HCT116 (cell line): Measurements from ENCODE around the gene ENOX1. TPM values are rescaled to one million over a fixed set of nuclear protein-coding genes. Genes with fewer than 3 reads are reported as not detected.

Experiments used
- ATAC-seq: fragments of 200-7000 bp; cut with Tn5 transposase; 2 replicates; pipeline ENCODE4 v1.9.1; 2020; ENCODE audit warnings: mild to moderate bottlenecking, moderate library complexity
- BruUV-seq: library from RNA; stranded (reverse); fragments of 400-500 nt; replicated peaks from 2 replicates; lab custom pipeline; 2021; lab: Mats Ljungman, UMichigan
- CTCF ChIA-PET: fragments of 300-600 bp; sonication (Branson Sonifier 250); formaldehyde crosslinking; loops from one replicate; lab custom pipeline; 2021; ENCODE audit warnings: antibody characterized with exemption; lab: Charles Lee
- POLR2A ChIA-PET: fragments of 300-600, 350-600 bp; sonication (Branson Sonifier 250); formaldehyde crosslinking; loops from one replicate; lab custom pipeline; 2021; ENCODE audit warnings: antibody characterized with exemption; lab: Charles Lee
- RAD21 ChIA-PET, 2 experiments: fragments of 300-600 bp; sonication (Branson Sonifier 250); formaldehyde crosslinking; loops; one replicate each; lab custom pipeline; 2023; ENCODE audit warnings: low total read pairs in 2 of 2; ENCODE audit not compliant: uncharacterized antibody in 2 of 2, unreplicated experiment in 2 of 2, low non-redundant PET in 1 of 2; lab: Charles Lee
- DNase-seq: peaks from one replicate; pipeline ENCODE4 v3.0.0-alpha.2; 2010; ENCODE audit warnings: low read depth, low spot score
- H2AFZ ChIP-seq: fragments of 200-600 bp; shearing (Covaris generic), sonication (generic); 2 replicates; pipeline ENCODE4 v1.6.1; 2017; ENCODE audit warnings: low read depth, mixed run types, mixed read lengths, antibody characterized with exemption, low read length; ENCODE audit not compliant: poor library complexity, severe bottlenecking
- H3K27ac ChIP-seq: 2 replicates; pipeline ENCODE4 v1.5.1; 2012; ENCODE audit warnings: low read depth, low read length
- H3K27me3 ChIP-seq: fragments of 200-600 bp; sonication (generic); 2 replicates; pipeline ENCODE4 v1.6.1; 2016; ENCODE audit warnings: mixed run types, low read length, mixed read lengths; ENCODE audit not compliant: insufficient read depth
- H3K36me3 ChIP-seq, 2 experiments: fragments of 200-500 bp in 1 of 2; fragments of 200-600 bp in 1 of 2; sonication (Bioruptor generic) in 1 of 2; sonication (generic) in 1 of 2; 2 replicates each; pipeline versions ENCODE4 v1.5.1 to v1.6.1; 2014 to 2016; ENCODE audit warnings: low read length in 2 of 2, inconsistent platforms in 1 of 2, mixed read lengths in 1 of 2, mixed run types in 1 of 2; ENCODE audit not compliant: insufficient read depth in 2 of 2, control insufficient read depth in 1 of 2
- H3K4me1 ChIP-seq, 2 experiments: fragments of 200-600 bp in 1 of 2; sonication (generic) in 1 of 2; 2 replicates each; pipeline versions ENCODE4 v1.5.1 to v1.6.1; 2012 to 2017; ENCODE audit warnings: low read length in 2 of 2, inconsistent platforms in 1 of 2, mild to moderate bottlenecking in 1 of 2, mixed read lengths in 1 of 2, mixed run types in 1 of 2, moderate library complexity in 1 of 2; ENCODE audit not compliant: insufficient read depth in 2 of 2, control insufficient read depth in 1 of 2
- H3K4me2 ChIP-seq: fragments of 200-600 bp; sonication (generic); 2 replicates; pipeline ENCODE4 v1.6.1; 2017; ENCODE audit warnings: mixed run types, low read length, mixed read lengths
- H3K4me3 ChIP-seq, 2 experiments: fragments of 200-600 bp in 1 of 2; sonication (generic) in 1 of 2; replicated peaks in 1 of 2; 2 replicates each; pipeline ENCODE4 v1.5.1; 2011 to 2016; ENCODE audit warnings: low read length in 2 of 2, control low read depth in 1 of 2, low read depth in 1 of 2, mild to moderate bottlenecking in 1 of 2, mixed read lengths in 1 of 2, mixed run types in 1 of 2
- H3K79me2 ChIP-seq: fragments of 200-600 bp; sonication (generic); 2 replicates; pipeline ENCODE4 v1.6.1; 2017; ENCODE audit warnings: mild to moderate bottlenecking, mixed run types, low read length, moderate library complexity, mixed read lengths; ENCODE audit not compliant: insufficient read depth
- H3K9ac ChIP-seq: fragments of 200-600 bp; sonication (generic); 2 replicates; pipeline ENCODE4 v1.6.1; 2016; ENCODE audit warnings: low read length, mixed read lengths
- H3K9me2 ChIP-seq: fragments of 200-600 bp; sonication (generic), shearing (Covaris generic); 2 replicates; pipeline ENCODE4 v1.6.1; 2017; ENCODE audit warnings: mixed run types, mild to moderate bottlenecking, moderate library complexity; ENCODE audit not compliant: insufficient read depth
- H3K9me3 ChIP-seq, 2 experiments: fragments of 200-500 bp in 1 of 2; fragments of 200-600 bp in 1 of 2; sonication (Bioruptor generic) in 1 of 2; sonication (generic) in 1 of 2; 2 replicates each; pipeline ENCODE4 v1.6.1; 2014 to 2017; ENCODE audit warnings: low read length in 2 of 2, mixed read lengths in 2 of 2, inconsistent platforms in 1 of 2, low read depth in 1 of 2, mild to moderate bottlenecking in 1 of 2, mixed run types in 1 of 2, moderate library complexity in 1 of 2; ENCODE audit not compliant: control insufficient read depth in 1 of 2, insufficient read depth in 1 of 2
- H4K20me1 ChIP-seq: fragments of 200-600 bp; sonication (generic), shearing (Covaris generic); 2 replicates; pipeline ENCODE4 v1.6.1; 2017; ENCODE audit warnings: mixed run types, mild to moderate bottlenecking, moderate library complexity; ENCODE audit not compliant: insufficient read depth
- CEBPB ChIP-seq: IDR thresholded peaks from 2 replicates; pipeline ENCODE4 v1.6.1; 2012; ENCODE audit warnings: low read depth
- EGR1 ChIP-seq: IDR thresholded peaks from 2 replicates; pipeline ENCODE4 v1.6.1; 2012; ENCODE audit warnings: low read depth
- EZH2phosphoT487 ChIP-seq: fragments of 200-600 bp; IDR thresholded peaks from 2 replicates; pipeline ENCODE4 v1.6.1; 2018; ENCODE audit warnings: antibody characterized with exemption, borderline replicate concordance
- FOSL1 ChIP-seq: IDR thresholded peaks from 2 replicates; pipeline ENCODE4 v1.6.1; 2012; ENCODE audit warnings: low read depth
- POLR2A ChIP-seq: IDR thresholded peaks from 2 replicates; pipeline ENCODE4 v1.7.0; 2011; ENCODE audit warnings: borderline replicate concordance; ENCODE audit not compliant: insufficient read depth, insufficient read length; ENCODE audit errors: extremely low read depth
- RAD21 ChIP-seq: IDR thresholded peaks from 2 replicates; pipeline ENCODE4 v1.6.1; 2012; ENCODE audit warnings: low read depth, mild to moderate bottlenecking
- SP1 ChIP-seq: IDR thresholded peaks from 2 replicates; pipeline ENCODE4 v1.6.1; 2012; ENCODE audit warnings: low read depth
- TCF7L2 ChIP-seq: IDR thresholded peaks from 2 replicates; pipeline ENCODE4 v1.7.0; 2011; ENCODE audit warnings: borderline replicate concordance, inconsistent platforms; ENCODE audit not compliant: insufficient read depth, insufficient read length; ENCODE audit errors: extremely low read depth
- intact Hi-C: fragments of 100-400 bp; cut with micrococcal nuclease; formaldehyde crosslinking; loops from 2 replicates; pipeline ENCODE4 v1.10.0; 2022
- total RNA-seq: library from RNA; stranded (reverse); gene quantifications from one replicate; pipeline ENCODE4 v1.2.1, GENCODE V29; 2021; ENCODE audit not compliant: unreplicated experiment
- TF ChIP-seq, protein P1 (sequence below): IDR thresholded peaks from 2 replicates; pipeline ENCODE4 v1.6.1; 2011; ENCODE audit warnings: mild to moderate bottlenecking, low read length, moderate library complexity; ENCODE audit not compliant: insufficient replicate concordance; ENCODE audit errors: extremely low read depth
- TF ChIP-seq, protein P2 (sequence below): IDR thresholded peaks from 2 replicates; pipeline ENCODE4 v1.6.1; 2012

The ENOX1 gene
- total RNA-seq, 1 experiment from 2014 or later, result 4.5 TPM

DNA sequence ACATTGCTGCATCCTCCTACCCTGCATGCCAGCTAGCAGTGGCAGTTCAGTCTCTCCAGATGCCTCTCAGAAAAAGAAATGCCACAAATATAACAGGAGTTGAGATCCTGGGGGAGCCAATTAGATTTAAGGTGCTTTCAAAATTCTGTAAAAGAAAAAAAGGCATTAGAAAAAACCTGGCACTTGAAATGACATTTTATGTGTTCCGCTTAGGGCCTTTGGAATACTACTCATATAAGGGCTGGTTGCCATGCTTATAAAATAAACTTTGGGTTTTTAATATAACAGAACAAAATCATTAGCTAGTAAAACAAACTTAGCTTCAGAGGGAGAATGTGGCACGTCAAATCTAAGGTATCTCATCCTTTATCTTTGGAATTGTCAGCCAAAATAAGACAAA, 104.1 kb downstream of the ENOX1 start:
- ChIA-PET CTCF (no interaction called here), RAD21 (no interaction called here), POLR2A (no interaction called here)
- Histone ChIP-seq H2AFZ (no peak overlapping the region), H3K4me1 (no peaks in the 10 kb centered on the region; a peak in 1 of 4 replicates), H3K4me3 (no peak overlapping the region), H3K9me2 (no peaks in the 10 kb centered on the region), H3K27ac (no peak overlapping the region), H3K9ac (no peak overlapping the region), H3K4me2 (no peak overlapping the region), H3K27me3 (no peaks in the 10 kb centered on the region), H3K79me2 (no peaks in the 10 kb centered on the region), H4K20me1 (no peaks in the 10 kb centered on the region), H3K9me3 (no peaks in the 10 kb centered on the region), H3K36me3 (no peaks in the 10 kb centered on the region)
- intact Hi-C loops, result no loop called here
- BruUV-seq, result no TSS peak
- DNase-seq, result no peak
- ATAC-seq, result no peak
- TF ChIP-seq SP1 (no peak), FOSL1 (no peak), POLR2A (no peak), CEBPB (no peak), RAD21 (no peak), EZH2phosphoT487 (no peak), EGR1 (no peak)
- TF ChIP-seq, protein P1, sequence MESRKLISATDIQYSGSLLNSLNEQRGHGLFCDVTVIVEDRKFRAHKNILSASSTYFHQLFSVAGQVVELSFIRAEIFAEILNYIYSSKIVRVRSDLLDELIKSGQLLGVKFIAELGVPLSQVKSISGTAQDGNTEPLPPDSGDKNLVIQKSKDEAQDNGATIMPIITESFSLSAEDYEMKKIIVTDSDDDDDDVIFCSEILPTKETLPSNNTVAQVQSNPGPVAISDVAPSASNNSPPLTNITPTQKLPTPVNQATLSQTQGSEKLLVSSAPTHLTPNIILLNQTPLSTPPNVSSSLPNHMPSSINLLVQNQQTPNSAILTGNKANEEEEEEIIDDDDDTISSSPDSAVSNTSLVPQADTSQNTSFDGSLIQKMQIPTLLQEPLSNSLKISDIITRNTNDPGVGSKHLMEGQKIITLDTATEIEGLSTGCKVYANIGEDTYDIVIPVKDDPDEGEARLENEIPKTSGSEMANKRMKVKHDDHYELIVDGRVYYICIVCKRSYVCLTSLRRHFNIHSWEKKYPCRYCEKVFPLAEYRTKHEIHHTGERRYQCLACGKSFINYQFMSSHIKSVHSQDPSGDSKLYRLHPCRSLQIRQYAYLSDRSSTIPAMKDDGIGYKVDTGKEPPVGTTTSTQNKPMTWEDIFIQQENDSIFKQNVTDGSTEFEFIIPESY, result no peak

DNA sequence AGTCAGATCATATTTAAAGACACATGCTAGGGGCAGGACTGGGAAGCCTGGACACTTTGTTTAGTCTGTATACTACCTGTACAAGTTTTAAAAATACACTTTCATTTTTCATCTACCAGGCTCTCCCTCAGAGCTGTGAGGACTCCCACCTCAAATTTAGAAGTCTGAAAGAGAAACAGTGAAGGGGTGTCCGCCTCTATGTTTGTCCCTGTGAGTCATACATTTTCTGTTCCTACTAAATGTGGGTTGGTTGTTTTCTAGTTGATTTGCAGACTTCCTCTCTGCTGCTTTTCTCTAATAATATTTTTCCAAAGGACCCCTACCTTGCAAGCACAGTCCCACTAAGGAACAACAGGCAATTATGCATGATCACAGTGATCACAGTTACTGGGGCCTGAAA, 110.5 kb downstream of the ENOX1 start:
- no peak for ATAC-seq
- TF ChIP-seq TCF7L2 (no peak), EZH2phosphoT487 (no peak), POLR2A (no peak)
- TF ChIP-seq, protein P2, sequence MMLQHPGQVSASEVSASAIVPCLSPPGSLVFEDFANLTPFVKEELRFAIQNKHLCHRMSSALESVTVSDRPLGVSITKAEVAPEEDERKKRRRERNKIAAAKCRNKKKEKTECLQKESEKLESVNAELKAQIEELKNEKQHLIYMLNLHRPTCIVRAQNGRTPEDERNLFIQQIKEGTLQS, result no peak
- no peak overlapping the region for H3K4me2 ChIP-seq
- no TSS peak for BruUV-seq
- intact Hi-C loops, result no loop called here
- no peaks in the 10 kb centered on the region for H3K9me3 ChIP-seq
- no peaks in the 10 kb centered on the region for H3K4me1 ChIP-seq
- RAD21 ChIA-PET, result no interaction called here
- no peak for DNase-seq
- no peaks in the 10 kb centered on the region for H3K79me2 ChIP-seq
- H3K4me3 ChIP-seq, result no peak overlapping the region
- CTCF ChIA-PET, result no interaction called here
- H3K9me2 ChIP-seq, result no peaks in the 10 kb centered on the region
- H3K9ac ChIP-seq, result no peak overlapping the region
- H3K36me3 ChIP-seq, result no peaks in the 10 kb centered on the region
- no peak overlapping the region for H3K27ac ChIP-seq
- no peak overlapping the region for H2AFZ ChIP-seq
- H3K27me3 ChIP-seq, result no peaks in the 10 kb centered on the region
- POLR2A ChIA-PET, result no interaction called here
- H4K20me1 ChIP-seq, result no peaks in the 10 kb centered on the region
